Osteocyte (in vitro differentiated cells): Measurements from ENCODE around the gene SLC7A14. TPM values are rescaled to one million over a fixed set of nuclear protein-coding genes. Genes with fewer than 3 reads are reported as not detected.

Source experiments
- DNase-seq: peaks from one replicate; pipeline ENCODE4 v3.0.0; 2021; ENCODE audit warnings: mixed read lengths; ENCODE audit not compliant: unreplicated experiment; ENCODE audit errors: extremely low spot score
- H3K27ac Mint-ChIP-seq: one replicate; pipeline ENCODE4 v1.8.0; 2021; ENCODE audit warnings: mild to moderate bottlenecking, mixed read lengths; ENCODE audit not compliant: unreplicated experiment
- H3K27me3 Mint-ChIP-seq: one replicate; pipeline ENCODE4 v1.8.0; 2021; ENCODE audit warnings: mixed read lengths; ENCODE audit not compliant: unreplicated experiment
- H3K36me3 Mint-ChIP-seq: one replicate; pipeline ENCODE4 v1.8.0; 2021; ENCODE audit warnings: mixed read lengths; ENCODE audit not compliant: unreplicated experiment
- H3K4me1 Mint-ChIP-seq: one replicate; pipeline ENCODE4 v1.8.0; 2021; ENCODE audit warnings: mixed read lengths; ENCODE audit not compliant: unreplicated experiment
- H3K4me3 Mint-ChIP-seq: one replicate; pipeline ENCODE4 v1.8.0; 2021; ENCODE audit warnings: mild to moderate bottlenecking, moderate library complexity, mixed read lengths; ENCODE audit not compliant: unreplicated experiment
- H3K9me3 Mint-ChIP-seq: one replicate; pipeline ENCODE4 v1.8.0; 2021; ENCODE audit warnings: mixed read lengths; ENCODE audit not compliant: unreplicated experiment
- CTCF ChIP-seq: fragments of 200-600 bp; sonication (generic); IDR thresholded peaks from 2 replicates; pipeline ENCODE4 v1.5.0; 2021; ENCODE audit warnings: antibody characterized with exemption, mild to moderate bottlenecking, moderate library complexity
- total RNA-seq: library from RNA; stranded (reverse); gene quantifications from 2 replicates; pipeline ENCODE4 v1.2.1, GENCODE V29; 2021

The SLC7A14 gene
- total RNA-seq, 1 donor from 2014 or later, result 2.1 TPM

DNA sequence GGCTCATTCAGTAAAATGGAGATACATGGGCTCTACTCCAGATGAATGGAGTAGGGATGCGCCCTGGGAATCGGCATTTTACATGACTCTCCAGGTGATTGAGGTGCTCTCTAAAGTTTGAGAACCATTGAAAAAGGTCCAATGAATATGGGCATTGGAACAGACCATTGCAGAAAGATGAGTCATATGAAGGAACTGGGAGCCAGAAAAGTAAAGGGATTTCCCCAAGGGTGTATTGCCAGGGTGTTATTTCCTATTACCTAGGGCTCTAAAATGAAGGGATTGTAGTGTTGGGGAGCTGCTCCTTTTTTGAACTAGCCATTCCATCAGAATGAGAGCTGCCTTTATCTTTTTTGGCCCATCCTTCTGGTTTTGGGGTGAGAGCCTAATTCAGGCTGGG lies 145.5 kb downstream of the SLC7A14 start:
- H3K36me3 Mint-ChIP-seq, result no peaks in the 10 kb centered on the region
- no peaks in the 10 kb centered on the region for H3K27me3 Mint-ChIP-seq
- no peak overlapping the region for H3K27ac Mint-ChIP-seq
- H3K9me3 Mint-ChIP-seq, result no peaks in the 10 kb centered on the region
- no peak for DNase-seq
- no peak for TF ChIP-seq CTCF
- no peaks in the 10 kb centered on the region for H3K4me1 Mint-ChIP-seq
- no peak overlapping the region for H3K4me3 Mint-ChIP-seq

- no peak for DNase-seq
- H3K9me3 Mint-ChIP-seq, result no peaks in the 10 kb centered on the region
- H3K27me3 Mint-ChIP-seq, result no peaks in the 10 kb centered on the region
- peaks cover under 1% of the 10 kb centered on the region for H3K36me3 Mint-ChIP-seq
- no peak overlapping the region for H3K4me3 Mint-ChIP-seq
- no peaks in the 10 kb centered on the region for H3K4me1 Mint-ChIP-seq
- no peak overlapping the region for H3K27ac Mint-ChIP-seq
- no peak for TF ChIP-seq CTCF
Observed at GRCh38 chr3:170438836-170439235, 147.0 kb downstream of the SLC7A14 start.

DNA sequence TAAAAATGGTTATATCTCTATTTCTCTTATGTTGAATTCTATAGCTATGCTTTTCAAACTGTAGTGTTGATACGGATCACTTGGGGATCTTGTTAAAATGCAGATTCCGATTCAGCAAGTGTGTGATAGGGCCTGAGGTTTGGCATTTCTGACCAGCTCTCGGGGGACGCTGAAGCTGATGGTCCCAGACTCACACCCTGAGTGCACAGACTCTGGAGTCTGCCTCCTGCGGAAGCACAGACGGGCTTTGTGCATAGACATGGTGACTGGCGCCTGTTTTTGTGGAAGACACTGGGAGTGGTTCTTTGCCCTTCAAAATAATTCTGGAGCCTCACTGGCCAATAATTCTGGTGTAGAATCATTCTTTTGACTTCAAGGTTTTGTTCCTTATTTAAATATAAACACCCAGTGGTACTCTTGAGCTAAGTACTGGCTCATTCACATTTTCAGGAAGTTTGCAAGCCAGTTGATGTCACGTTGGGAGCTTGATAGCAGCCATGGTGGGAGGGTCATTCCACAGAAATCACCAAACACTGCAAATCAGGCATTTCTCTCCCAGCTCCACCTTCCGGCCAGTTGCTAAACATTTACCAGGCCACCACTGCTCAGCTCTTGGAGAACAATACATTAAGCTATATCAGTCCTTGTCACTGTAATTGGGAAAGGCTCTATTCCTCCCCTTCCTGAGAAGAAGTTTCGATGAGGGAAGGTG lies 148.0 kb downstream of the SLC7A14 start:
- TF ChIP-seq CTCF, result no peak
- no peak overlapping the region for H3K27ac Mint-ChIP-seq
- H3K36me3 Mint-ChIP-seq, result peaks cover 4% of the 10 kb centered on the region
- DNase-seq, result no peak
- H3K27me3 Mint-ChIP-seq, result no peaks in the 10 kb centered on the region
- H3K4me1 Mint-ChIP-seq, result no peaks in the 10 kb centered on the region
- no peaks in the 10 kb centered on the region for H3K9me3 Mint-ChIP-seq
- no peak overlapping the region for H3K4me3 Mint-ChIP-seq

DNA sequence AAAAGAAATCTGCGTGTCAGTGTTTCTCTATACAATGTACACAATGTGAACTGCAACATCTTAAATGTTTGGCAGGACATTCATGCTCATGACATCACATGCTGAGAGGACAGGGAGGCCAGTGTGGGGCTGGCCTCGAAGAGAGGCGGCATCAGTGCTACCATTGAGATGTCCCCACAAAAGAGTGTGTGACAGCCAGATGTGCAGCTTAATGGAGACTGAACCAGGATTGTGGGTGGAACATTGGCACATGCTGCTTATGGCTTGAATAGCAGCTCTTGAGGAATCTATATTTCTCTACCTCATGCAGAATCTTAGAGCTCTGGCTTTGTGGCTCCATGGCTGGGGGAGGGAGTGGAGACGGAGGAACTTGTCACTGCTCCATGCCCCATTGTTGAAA lies 148.7 kb downstream of the SLC7A14 start:
- Mint-ChIP-seq H3K4me3 (no peak overlapping the region), H3K9me3 (no peaks in the 10 kb centered on the region)
- TF ChIP-seq CTCF, result no peak

DNA sequence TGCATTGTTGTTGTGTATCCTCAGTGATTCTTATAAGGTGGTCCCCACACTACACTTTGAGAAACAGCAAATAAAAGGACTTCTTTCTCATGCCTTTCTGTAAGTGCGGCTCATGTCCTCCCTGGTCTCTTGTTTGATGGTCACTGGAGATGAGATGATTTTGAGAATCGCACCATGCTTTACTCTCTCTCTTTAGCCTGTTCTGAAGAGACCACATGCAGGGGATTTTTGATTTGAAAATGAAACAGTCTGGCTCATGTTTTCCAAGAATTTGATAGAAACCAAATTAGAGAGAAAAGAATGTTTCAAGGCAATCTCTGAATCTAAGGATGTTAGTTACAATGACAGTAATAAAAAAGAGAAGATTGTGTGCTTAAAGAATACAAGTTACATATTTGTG lies 149.2 kb downstream of the SLC7A14 start:
- Mint-ChIP-seq H3K4me3 (no peak overlapping the region), H3K36me3 (peaks cover 4% of the 10 kb centered on the region), H3K27me3 (no peaks in the 10 kb centered on the region), H3K4me1 (no peaks in the 10 kb centered on the region), H3K9me3 (no peaks in the 10 kb centered on the region), H3K27ac (no peak overlapping the region)
- DNase-seq, result no peak
- no peak for TF ChIP-seq CTCF

More for the DNA sequence above, 148.7 kb downstream of the SLC7A14 start:
- DNase-seq, result no peak
- no peaks in the 10 kb centered on the region for H3K27me3 Mint-ChIP-seq
- H3K4me1 Mint-ChIP-seq, result no peaks in the 10 kb centered on the region
- H3K36me3 Mint-ChIP-seq, result peaks cover 4% of the 10 kb centered on the region
- no peak overlapping the region for H3K27ac Mint-ChIP-seq
